AG04450 (cell line): ENCODE measurements around the gene GEMIN7. TPM values are rescaled to one million over a fixed set of nuclear protein-coding genes. Genes with fewer than 3 reads are reported as not detected.

Experiments used
- CTCF ChIA-PET: fragments of 300-600, 350-600 bp; formaldehyde crosslinking; extraction: SDS; loops from one replicate; lab custom pipeline; 2022; ENCODE audit warnings: antibody characterized with exemption, inconsistent platforms; lab: Charles Lee
- POLR2A ChIA-PET: fragments of 350-600 bp; formaldehyde crosslinking; extraction: SDS; loops from one replicate; lab custom pipeline; 2021; ENCODE audit warnings: antibody characterized with exemption, inconsistent platforms; lab: Yijun Ruan, JAX
- DNase-seq: peaks from one replicate; pipeline ENCODE4 v3.0.0-alpha.2; 2011; ENCODE audit warnings: low read depth, low spot score
- H3K27ac ChIP-seq: one replicate; pipeline ENCODE4 v1.5.1; 2012; ENCODE audit warnings: low read depth, low read length, control low read depth
- H3K27me3 ChIP-seq: one replicate; pipeline ENCODE4 v1.6.0; 2012; ENCODE audit warnings: low read length; ENCODE audit not compliant: control insufficient read depth, insufficient read depth
- H3K4me3 ChIP-seq: 2 replicates; pipeline ENCODE4 v1.5.1; 2011; ENCODE audit warnings: mild to moderate bottlenecking, low read depth, low read length, control low read depth
- H3K9me3 ChIP-seq: 2 replicates; pipeline ENCODE4 v1.5.1; 2012; ENCODE audit warnings: low read length; ENCODE audit not compliant: control insufficient read depth, insufficient read depth
- polyA plus RNA-seq: library from polyadenylated mRNA; depleted of rRNA; stranded (reverse); fragments of >200 nt; gene quantifications from 2 replicates; pipeline ENCODE4 v1.2.3, GENCODE V29; 2011; rRNA removed
- small RNA-seq: library from RNA; depleted of rRNA; stranded (forward); fragments of <200 nt; gene quantifications from one replicate; pipeline ENCODE3, GENCODE V24; 2012; ENCODE audit warnings: low read depth; ENCODE audit not compliant: insufficient read length
- TF ChIP-seq, protein P1 (sequence below): IDR thresholded peaks from 2 replicates; pipeline ENCODE4 v1.5.1; 2011; ENCODE audit warnings: low read depth, low read length, control low read depth, inconsistent platforms

The GEMIN7 gene
- polyA plus RNA-seq, 1 experiment, result 20.6 TPM

DNA sequence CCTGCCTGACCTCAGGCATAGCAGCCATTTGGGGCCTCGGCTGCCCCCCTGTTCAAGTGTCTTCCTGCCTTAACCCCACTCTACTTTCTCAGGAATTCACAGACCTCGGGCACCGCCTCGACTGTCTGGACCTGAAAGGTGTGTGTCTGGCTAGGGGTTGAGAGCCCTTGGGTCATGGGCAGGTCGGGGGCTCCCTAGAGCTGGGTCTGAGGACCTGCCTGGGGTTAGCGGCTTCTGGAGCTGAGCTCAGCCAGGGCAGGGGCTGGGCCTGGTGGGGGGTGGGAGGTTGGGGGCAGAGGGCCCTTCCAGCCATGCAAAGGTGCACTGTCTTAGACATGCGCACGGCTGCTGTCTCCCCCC lies 61.1 kb downstream of the GEMIN7 start:
- ChIA-PET POLR2A (no interaction called here), CTCF (interaction anchor here (0.5 kb wide), 1 partner anchor 1712 kb away, joined by 5 read pairs; no protein-coding TSS in a partner anchor)
- Histone ChIP-seq H3K27ac (no peak overlapping the region), H3K9me3 (no peaks in the 10 kb centered on the region; the same call in 1 of the 2 replicates), H3K27me3 (no peaks in the 10 kb centered on the region), H3K4me3 (no peak overlapping the region)
- TF ChIP-seq, protein P1, sequence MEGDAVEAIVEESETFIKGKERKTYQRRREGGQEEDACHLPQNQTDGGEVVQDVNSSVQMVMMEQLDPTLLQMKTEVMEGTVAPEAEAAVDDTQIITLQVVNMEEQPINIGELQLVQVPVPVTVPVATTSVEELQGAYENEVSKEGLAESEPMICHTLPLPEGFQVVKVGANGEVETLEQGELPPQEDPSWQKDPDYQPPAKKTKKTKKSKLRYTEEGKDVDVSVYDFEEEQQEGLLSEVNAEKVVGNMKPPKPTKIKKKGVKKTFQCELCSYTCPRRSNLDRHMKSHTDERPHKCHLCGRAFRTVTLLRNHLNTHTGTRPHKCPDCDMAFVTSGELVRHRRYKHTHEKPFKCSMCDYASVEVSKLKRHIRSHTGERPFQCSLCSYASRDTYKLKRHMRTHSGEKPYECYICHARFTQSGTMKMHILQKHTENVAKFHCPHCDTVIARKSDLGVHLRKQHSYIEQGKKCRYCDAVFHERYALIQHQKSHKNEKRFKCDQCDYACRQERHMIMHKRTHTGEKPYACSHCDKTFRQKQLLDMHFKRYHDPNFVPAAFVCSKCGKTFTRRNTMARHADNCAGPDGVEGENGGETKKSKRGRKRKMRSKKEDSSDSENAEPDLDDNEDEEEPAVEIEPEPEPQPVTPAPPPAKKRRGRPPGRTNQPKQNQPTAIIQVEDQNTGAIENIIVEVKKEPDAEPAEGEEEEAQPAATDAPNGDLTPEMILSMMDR, result no peak
- no peak for DNase-seq

DNA sequence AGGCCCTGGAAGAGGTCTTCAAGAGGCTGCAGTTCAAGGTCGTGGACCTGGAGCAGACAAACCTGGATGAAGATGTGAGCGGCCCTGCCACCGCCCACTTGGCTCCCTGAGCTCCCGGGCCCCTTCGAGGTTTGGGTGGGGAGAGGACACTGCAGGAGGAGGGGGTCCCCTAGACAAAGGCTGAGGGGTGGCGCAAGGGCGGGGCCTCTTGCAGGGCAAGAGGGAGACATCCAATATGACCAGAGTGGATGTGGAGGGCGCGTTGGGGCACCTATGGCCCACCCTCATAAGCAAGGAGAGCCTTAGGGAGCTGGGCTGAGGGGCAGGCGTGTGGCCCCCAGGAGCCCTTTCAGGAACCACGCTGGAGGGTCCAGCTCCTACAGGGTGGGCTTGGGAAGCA lies 61.5 kb downstream of the GEMIN7 start:
- TF ChIP-seq, protein P1, result no peak
- H3K27ac ChIP-seq, result no peak overlapping the region
- ChIA-PET CTCF (no interaction called here), POLR2A (no interaction called here)
- no peak for DNase-seq
- no peaks in the 10 kb centered on the region; the same call in 1 of the 2 replicates for H3K9me3 ChIP-seq
- H3K4me3 ChIP-seq, result no peak overlapping the region
- H3K27me3 ChIP-seq, result no peaks in the 10 kb centered on the region

Small RNA genes lying within 50 kb of the gene (small RNA-seq; reads per million reads assigned to genes)
- not detected for gene RNU6-611P

Other genes starting within 250 kb of the GEMIN7 start
- gene NECTIN2, start 233.0 kb upstream of the GEMIN7 start, polyA plus RNA-seq, result 80.2 and 110 TPM in 2 replicates
- gene TOMM40, start 188.0 kb upstream of the GEMIN7 start, polyA plus RNA-seq, result 21.7 and 27.1 TPM in 2 replicates
- 5.9 and 7.2 TPM in 2 replicates for gene APOE, start 173.5 kb upstream of the GEMIN7 start, polyA plus RNA-seq
- gene APOC1, start 164.7 kb upstream of the GEMIN7 start, polyA plus RNA-seq, result 3.4 and 4.9 TPM in 2 replicates
- not detected in 2 replicates for gene APOC4, start 137.0 kb upstream of the GEMIN7 start, polyA plus RNA-seq
- gene APOC2, start 133.2 kb upstream of the GEMIN7 start, polyA plus RNA-seq, result not detected in 2 replicates
- gene CLPTM1, start 123.9 kb upstream of the GEMIN7 start, polyA plus RNA-seq, result 51.5 and 63.1 TPM in 2 replicates
- gene RELB, start 77.8 kb upstream of the GEMIN7 start, polyA plus RNA-seq, result 9.9 and 13.9 TPM in 2 replicates
- gene CLASRP, start 40.2 kb upstream of the GEMIN7 start, polyA plus RNA-seq, result 12.4 and 13.9 TPM in 2 replicates
- not detected in 2 replicates for gene ZNF296, start 2.8 kb upstream of the GEMIN7 start, polyA plus RNA-seq
- gene PPP1R37, start 13.9 kb downstream of the GEMIN7 start, polyA plus RNA-seq, result 8.6 and 11.2 TPM in 2 replicates
- 0.04 TPM in 2 replicates for gene NKPD1, start 81.7 kb downstream of the GEMIN7 start, polyA plus RNA-seq
- gene TRAPPC6A, start 99.0 kb downstream of the GEMIN7 start, polyA plus RNA-seq, result 5.8 and 9.4 TPM in 2 replicates
- gene BLOC1S3, start 99.5 kb downstream of the GEMIN7 start, polyA plus RNA-seq, result 7.0 and 8.2 TPM in 2 replicates
- gene EXOC3L2, start 166.1 kb downstream of the GEMIN7 start, polyA plus RNA-seq, result not detected in 2 replicates
- gene MARK4, start 172.0 kb downstream of the GEMIN7 start, polyA plus RNA-seq, result 12.6 and 18.9 TPM in 2 replicates
- not detected in 2 replicates for gene CKM, start 243.6 kb downstream of the GEMIN7 start, polyA plus RNA-seq